B cell (primary cell): ENCODE data around the gene ASPN.

Experiments used
- EZH2 ChIP-seq: IDR thresholded peaks from 2 replicates; pipeline ENCODE4 v1.6.1; 2012; ENCODE audit warnings: borderline replicate concordance, low read depth, mild to moderate bottlenecking, moderate library complexity, low read length; ENCODE audit not compliant: insufficient read depth, poor library complexity, severe bottlenecking
- TF ChIP-seq, protein P1 (sequence below): fragments of 200-600 bp; IDR thresholded peaks from one replicate; pipeline ENCODE4 v1.8.0; 2022; ENCODE audit warnings: antibody characterized with exemption, mild to moderate bottlenecking

DNA sequence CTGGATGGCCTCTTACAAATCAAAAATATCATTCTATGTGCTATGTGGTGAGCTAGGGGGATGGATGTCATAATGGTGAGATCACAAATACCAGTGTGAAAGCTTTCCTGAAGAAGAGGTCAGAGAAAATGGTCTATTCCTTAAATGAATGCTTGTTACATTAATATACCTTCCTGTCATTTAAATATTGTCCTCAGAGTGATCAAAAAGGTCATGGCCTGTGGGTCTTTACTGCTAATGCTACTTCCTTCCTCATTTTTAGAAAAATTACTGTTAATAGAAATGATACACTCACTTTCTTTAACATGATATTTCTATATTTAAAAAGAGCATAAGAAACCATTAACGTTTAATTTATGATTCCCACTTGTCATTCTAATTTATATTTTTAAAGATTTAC lies 67.7 kb downstream of the ASPN start:
- TF ChIP-seq, protein P1, sequence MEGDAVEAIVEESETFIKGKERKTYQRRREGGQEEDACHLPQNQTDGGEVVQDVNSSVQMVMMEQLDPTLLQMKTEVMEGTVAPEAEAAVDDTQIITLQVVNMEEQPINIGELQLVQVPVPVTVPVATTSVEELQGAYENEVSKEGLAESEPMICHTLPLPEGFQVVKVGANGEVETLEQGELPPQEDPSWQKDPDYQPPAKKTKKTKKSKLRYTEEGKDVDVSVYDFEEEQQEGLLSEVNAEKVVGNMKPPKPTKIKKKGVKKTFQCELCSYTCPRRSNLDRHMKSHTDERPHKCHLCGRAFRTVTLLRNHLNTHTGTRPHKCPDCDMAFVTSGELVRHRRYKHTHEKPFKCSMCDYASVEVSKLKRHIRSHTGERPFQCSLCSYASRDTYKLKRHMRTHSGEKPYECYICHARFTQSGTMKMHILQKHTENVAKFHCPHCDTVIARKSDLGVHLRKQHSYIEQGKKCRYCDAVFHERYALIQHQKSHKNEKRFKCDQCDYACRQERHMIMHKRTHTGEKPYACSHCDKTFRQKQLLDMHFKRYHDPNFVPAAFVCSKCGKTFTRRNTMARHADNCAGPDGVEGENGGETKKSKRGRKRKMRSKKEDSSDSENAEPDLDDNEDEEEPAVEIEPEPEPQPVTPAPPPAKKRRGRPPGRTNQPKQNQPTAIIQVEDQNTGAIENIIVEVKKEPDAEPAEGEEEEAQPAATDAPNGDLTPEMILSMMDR, result no peak
- no peak for TF ChIP-seq EZH2
